Liver (tissue), 9 donors: Measurements from ENCODE around the gene CNOT10. TPM values are rescaled to one million over a fixed set of nuclear protein-coding genes. Genes with fewer than 3 reads are reported as not detected.

ENCODE experiments used
- DNase-seq: peaks from one replicate; pipeline ENCODE4 v3.0.0-alpha.2; 2017; ENCODE audit warnings: low spot score
- H3K27ac ChIP-seq, 2 donors: one replicate each; pipeline ENCODE4 v1.7.0; 2013; ENCODE audit warnings: inconsistent platforms in 2 of 2, low read length in 2 of 2, control low read depth in 1 of 2, low read depth in 1 of 2, mild to moderate bottlenecking in 1 of 2
- H3K27me3 ChIP-seq, 4 donors: one replicate each; pipeline versions ENCODE4 v1.6.1 to v1.7.0; 2013; ENCODE audit warnings: low read length in 3 of 4, inconsistent platforms in 1 of 4, mild to moderate bottlenecking in 1 of 4, moderate library complexity in 1 of 4; ENCODE audit not compliant: control insufficient read depth in 4 of 4, insufficient read depth in 4 of 4
- H3K36me3 ChIP-seq, 4 donors: one replicate each; pipeline versions ENCODE4 v1.6.1 to v1.7.0; 2013; ENCODE audit warnings: low read length in 3 of 4, mild to moderate bottlenecking in 3 of 4, low read depth in 1 of 4, moderate library complexity in 1 of 4; ENCODE audit not compliant: control insufficient read depth in 4 of 4, insufficient read depth in 3 of 4
- H3K4me1 ChIP-seq, 4 donors: one replicate each; pipeline versions ENCODE4 v1.6.1 to v1.7.0; 2013; ENCODE audit warnings: low read length in 3 of 4, mild to moderate bottlenecking in 3 of 4, moderate library complexity in 1 of 4; ENCODE audit not compliant: control insufficient read depth in 4 of 4, insufficient read depth in 4 of 4
- H3K4me3 ChIP-seq, 3 donors: one replicate each; pipeline versions ENCODE4 v1.6.1 to v1.7.0; 2013; ENCODE audit warnings: low read length in 3 of 3, control low read depth in 1 of 3, low read depth in 1 of 3, mild to moderate bottlenecking in 1 of 3
- H3K9ac ChIP-seq, 2 donors: one replicate each; pipeline ENCODE4 v1.7.0; 2013; ENCODE audit warnings: low read length in 2 of 2, mild to moderate bottlenecking in 2 of 2, moderate library complexity in 2 of 2, control low read depth in 1 of 2, low read depth in 1 of 2
- H3K9me3 ChIP-seq, 4 donors: one replicate each; pipeline versions ENCODE4 v1.6.1 to v1.7.0; 2013; ENCODE audit warnings: low read length in 3 of 4; ENCODE audit not compliant: control insufficient read depth in 4 of 4
- ATF3 ChIP-seq: IDR thresholded peaks from 2 replicates; pipeline ENCODE4 v1.6.1; 2016; ENCODE audit warnings: antibody characterized with exemption
- EGR1 ChIP-seq, 2 donors: IDR thresholded peaks; 2 replicates each; pipeline ENCODE4 v1.6.1; 2016 to 2018; ENCODE audit warnings: antibody characterized with exemption in 2 of 2, low read depth in 2 of 2
- FOXA1 ChIP-seq: IDR thresholded peaks from 2 replicates; pipeline ENCODE4 v1.6.1; 2016; ENCODE audit warnings: antibody characterized with exemption
- FOXA2 ChIP-seq: IDR thresholded peaks from 2 replicates; pipeline ENCODE4 v1.6.1; 2016; ENCODE audit warnings: antibody characterized with exemption
- GABPA ChIP-seq, 2 donors: IDR thresholded peaks in 1 of 2; conservative IDR thresholded peaks in 1 of 2; 2 replicates each; pipeline ENCODE4 v1.6.1; 2016; ENCODE audit warnings: antibody characterized with exemption in 2 of 2, mild to moderate bottlenecking in 1 of 2, moderate library complexity in 1 of 2
- HNF4A ChIP-seq, 2 donors: conservative IDR thresholded peaks; 2 replicates each; pipeline ENCODE4 v1.6.1; 2016; ENCODE audit warnings: antibody characterized with exemption in 2 of 2, mild to moderate bottlenecking in 2 of 2
- HNF4G ChIP-seq: IDR thresholded peaks from 2 replicates; pipeline ENCODE4 v1.6.1; 2016; ENCODE audit warnings: antibody characterized with exemption
- JUND ChIP-seq, 2 donors: IDR thresholded peaks; 2 replicates each; pipeline ENCODE4 v1.6.1; 2016; ENCODE audit warnings: antibody characterized with exemption in 2 of 2
- MAX ChIP-seq: IDR thresholded peaks from 2 replicates; pipeline ENCODE4 v1.6.1; 2016; ENCODE audit warnings: antibody characterized with exemption
- NR2F2 ChIP-seq: IDR thresholded peaks from 2 replicates; pipeline ENCODE4 v1.6.1; 2016; ENCODE audit warnings: antibody characterized with exemption
- RAD21 ChIP-seq, 2 donors: IDR thresholded peaks; 2 replicates each; pipeline ENCODE4 v1.6.1; 2016; ENCODE audit warnings: antibody characterized with exemption in 2 of 2, mild to moderate bottlenecking in 2 of 2
- REST ChIP-seq: IDR thresholded peaks from 2 replicates; pipeline ENCODE4 v1.6.1; 2016; ENCODE audit warnings: antibody characterized with exemption, mild to moderate bottlenecking
- RXRA ChIP-seq, 2 donors: IDR thresholded peaks; 2 replicates each; pipeline ENCODE4 v1.6.1; 2017 to 2018; ENCODE audit warnings: antibody characterized with exemption in 2 of 2, mild to moderate bottlenecking in 1 of 2
- SP1 ChIP-seq: IDR thresholded peaks from 2 replicates; pipeline ENCODE4 v1.6.1; 2018; ENCODE audit warnings: antibody characterized with exemption, mild to moderate bottlenecking
- TAF1 ChIP-seq: conservative IDR thresholded peaks from 2 replicates; pipeline ENCODE4 v1.6.1; 2016; ENCODE audit warnings: antibody characterized with exemption, mild to moderate bottlenecking
- YY1 ChIP-seq: IDR thresholded peaks from 2 replicates; pipeline ENCODE4 v1.6.1; 2016; ENCODE audit warnings: antibody characterized with exemption, mild to moderate bottlenecking
- ZBTB33 ChIP-seq: IDR thresholded peaks from 2 replicates; pipeline ENCODE4 v1.6.1; 2016; ENCODE audit warnings: antibody characterized with exemption
- WGBS: extraction: QIAGEN DNeasy Blood & Tissue Kit; methylation state at CpG from one replicate; pipeline ENCODE4 v1.1.7; 2013; 5-methylcytosine and 5-hydroxymethylcytosine counted together
- polyA plus RNA-seq, 2 donors: library from polyadenylated mRNA; stranded (reverse) in 1 of 2; unstranded in 1 of 2; fragments of 200-250 nt in 1 of 2; fragments of >200 nt in 1 of 2; fragmentation: Nextera tagmentation in 1 of 2; extraction: Ambion mirVana in 1 of 2; gene quantifications; one replicate each; pipeline versions ENCODE4 v1.2.1 to v1.2.3, GENCODE V29; 2013 to 2015
- total RNA-seq, 2 donors: library from RNA; depleted of rRNA; stranded (reverse); fragments of >200 nt; gene quantifications; one replicate each; pipeline ENCODE4 v1.2.3, GENCODE V29; 2014
- donor health status: healthy.
- donor health status: healthy.
- donor health status: healthy.
- donor health status: healthy.
- donor health status: healthy.

CNOT10 gene
- total and polyA plus RNA-seq, 4 donors = 6.7 to 19.6 (median 11.1) TPM

GRCh38 chr3:32818229-32818969 lies 133.4 kb downstream of the CNOT10 start:
- Histone ChIP-seq H3K27ac (no peak overlapping the region), H3K9me3 (peaks cover 0 to 15% (median 0%) of the 10 kb centered on the region in 4 donors), H3K4me1 (peaks cover 16 to 30% (median 21%) of the 10 kb centered on the region in 4 donors), H3K27me3 (peaks cover 2 to 33% (median 21%) of the 10 kb centered on the region in 4 donors), H3K4me3 (peak overlapping the region in 1 of 3 donors; percentile 50), H3K36me3 (no peaks in the 10 kb centered on the region), H3K9ac (no peak overlapping the region)
- no peak for TF ChIP-seq RAD21 (IDR thresholded peaks at IDR 0.05)
- no peak for TF ChIP-seq HNF4G
- TF ChIP-seq ZBTB33 = no peak
- TF ChIP-seq HNF4A (conservative IDR thresholded peaks at IDR 0.05) = no peak
- no peak for TF ChIP-seq JUND (IDR thresholded peaks at IDR 0.05)
- TF ChIP-seq NR2F2 = no peak
- no peak for TF ChIP-seq ATF3
- TF ChIP-seq SP1 = no peak
- no peak for TF ChIP-seq REST
- no peak for TF ChIP-seq GABPA (IDR thresholded peaks at IDR 0.05 in 1 of 2, conservative IDR thresholded peaks at IDR 0.05 in 1 of 2)
- no peak for TF ChIP-seq YY1
- no peak for TF ChIP-seq FOXA1
- no peak for TF ChIP-seq TAF1
- no peak for TF ChIP-seq MAX
- TF ChIP-seq RXRA (IDR thresholded peaks at IDR 0.05) = no peak
- DNase-seq = no peak
- WGBS = 4% methylated on average over 111 of the region's 111 CpGs

GRCh38 chr3:32818970-32819511 lies 134.1 kb downstream of the CNOT10 start:
- no peak overlapping the region for H3K9ac ChIP-seq
- DNase-seq = no peak

More at GRCh38 chr3:32818970-32819511, 134.1 kb downstream of the CNOT10 start:
- peak overlapping the region in 1 of 3 donors; percentile 50 for H3K4me3 ChIP-seq
- H3K36me3 ChIP-seq = no peaks in the 10 kb centered on the region
- 31% methylated on average over 25 of the region's 25 CpGs for WGBS
- peaks cover 16 to 30% (median 21%) of the 10 kb centered on the region in 4 donors for H3K4me1 ChIP-seq
- no peak overlapping the region for H3K27ac ChIP-seq
- H3K27me3 ChIP-seq = peaks cover 2 to 33% (median 21%) of the 10 kb centered on the region in 4 donors
- TF ChIP-seq FOXA2 (no peak), TAF1 (no peak), RAD21 (IDR thresholded peaks at IDR 0.05) (no peak), EGR1 (IDR thresholded peaks at IDR 0.05; ENCODE audit: low read depth in 2 of 2) (no peak), GABPA (IDR thresholded peaks at IDR 0.05 in 1 of 2, conservative IDR thresholded peaks at IDR 0.05 in 1 of 2) (no peak), SP1 (no peak), NR2F2 (no peak), FOXA1 (no peak), JUND (IDR thresholded peaks at IDR 0.05) (no peak), ZBTB33 (no peak), REST (no peak)
- peaks cover 0 to 15% (median 0%) of the 10 kb centered on the region in 4 donors for H3K9me3 ChIP-seq
